HCT116 (cell line): ENCODE results near the gene TOP3B.

Experiments
- CTCF ChIP-seq, 3 experiments: fragments of 200-600 bp in 1 of 3; sonication (generic) in 1 of 3; IDR thresholded peaks in 2 of 3; conservative IDR thresholded peaks in 1 of 3; 2 replicates each; pipeline ENCODE4 v1.5.1; 2012 to 2017; ENCODE audit warnings: low read depth in 2 of 3, low read length in 2 of 3, antibody characterized with exemption in 1 of 3, borderline replicate concordance in 1 of 3, control low read depth in 1 of 3, mild to moderate bottlenecking in 1 of 3, mixed read lengths in 1 of 3, mixed run types in 1 of 3, moderate library complexity in 1 of 3; ENCODE audit not compliant: insufficient read depth in 1 of 3
- ELF1 ChIP-seq: IDR thresholded peaks from 2 replicates; pipeline ENCODE4 v1.6.1; 2012; ENCODE audit warnings: low read depth, borderline replicate concordance
- ZNF274 ChIP-seq: fragments of 200-500 bp; sonication (Bioruptor generic); IDR thresholded peaks from 2 replicates; pipeline ENCODE4 v1.6.1; 2014; ENCODE audit warnings: mild to moderate bottlenecking, low read depth, low read length, inconsistent platforms

DNA sequence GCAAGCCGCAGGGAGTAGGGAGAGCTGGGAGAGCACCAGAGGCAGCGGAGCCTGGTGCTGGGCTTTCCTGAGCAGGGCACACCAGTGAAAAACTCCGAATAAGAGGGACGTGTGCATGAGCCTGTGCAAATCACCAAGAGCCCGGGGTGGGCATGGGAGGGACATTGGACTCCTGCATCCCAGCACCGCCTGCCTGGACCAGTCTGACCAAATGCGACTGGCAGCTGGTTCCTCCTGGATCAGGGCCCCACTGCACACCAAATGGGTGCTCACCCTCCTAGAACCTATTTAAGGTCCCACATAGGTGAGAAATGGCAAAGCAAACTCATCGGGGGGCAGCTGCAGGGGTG is 33.0 kb downstream of the TOP3B start:
- TF ChIP-seq ZNF274 (no peak), CTCF (IDR thresholded peaks at IDR 0.05 in 2 of 3, conservative IDR thresholded peaks at IDR 0.05 in 1 of 3; ENCODE audit: borderline replicate concordance in 1 of 3, insufficient read depth in 1 of 3, low read depth in 2 of 3, low read length in 2 of 3) (no peak), ELF1 (no peak)
